SK-N-SH (cell line): ENCODE data around the gene MAPK9. TPM values are rescaled to one million over a fixed set of nuclear protein-coding genes. Genes with fewer than 3 reads are reported as not detected.

ENCODE experiments used
- CTCF ChIA-PET: fragments of 300-600, 350-600 bp; formaldehyde crosslinking; extraction: SDS; loops from one replicate; lab custom pipeline; 2021; lab: Yijun Ruan, JAX
- POLR2A ChIA-PET: fragments of 350-600 bp; sonication (Branson Sonifier 250); formaldehyde crosslinking; extraction: SDS; loops from one replicate; lab custom pipeline; 2020; ENCODE audit warnings: antibody characterized with exemption, inconsistent platforms; lab: Yijun Ruan, JAX
- DNase-seq: peaks from one replicate; pipeline ENCODE4 v3.0.0; 2012
- H2AFZ ChIP-seq: fragments of 200-600 bp; sonication (generic); 2 replicates; pipeline ENCODE4 v1.8.1; 2016; ENCODE audit warnings: antibody characterized with exemption, mild to moderate bottlenecking, low read depth
- H3F3A ChIP-seq: fragments of 200-600 bp; sonication (generic); replicated peaks from 2 replicates; pipeline ENCODE3; 2016; ENCODE audit warnings: antibody characterized with exemption, mild to moderate bottlenecking; ENCODE audit not compliant: insufficient read depth
- H3K27ac ChIP-seq, 2 experiments: fragments of 200-500 bp in 1 of 2; fragments of 200-600 bp in 1 of 2; sonication (Bioruptor generic) in 1 of 2; sonication (generic), shearing (Covaris generic) in 1 of 2; 2 replicates each; pipeline versions ENCODE4 v1.5.1 to v1.6.1; 2014 to 2016; ENCODE audit warnings: low read depth in 2 of 2, inconsistent platforms in 1 of 2, low read length in 1 of 2, mild to moderate bottlenecking in 1 of 2, mixed read lengths in 1 of 2
- H3K27me3 ChIP-seq: fragments of 200-600 bp; sonication (generic), shearing (Covaris generic); 2 replicates; pipeline ENCODE4 v1.6.1; 2016; ENCODE audit warnings: mixed run types; ENCODE audit not compliant: insufficient read depth
- H3K36me3 ChIP-seq, 2 experiments: fragments of 200-500 bp in 1 of 2; fragments of 200-600 bp in 1 of 2; sonication (Bioruptor generic) in 1 of 2; sonication (generic) in 1 of 2; replicated peaks in 1 of 2; 2 replicates each; pipeline versions ENCODE3 to v1.5.1; 2014 to 2016; ENCODE audit warnings: low read length in 1 of 2, mild to moderate bottlenecking in 1 of 2; ENCODE audit not compliant: insufficient read depth in 2 of 2, control insufficient read depth in 1 of 2
- H3K4me1 ChIP-seq, 2 experiments: fragments of 200-500 bp in 1 of 2; fragments of 200-600 bp in 1 of 2; sonication (Bioruptor generic) in 1 of 2; sonication (generic), shearing (Covaris generic) in 1 of 2; 2 replicates each; pipeline versions ENCODE4 v1.5.1 to v1.6.1; 2014 to 2016; ENCODE audit warnings: low read depth in 1 of 2, low read length in 1 of 2, mixed run types in 1 of 2; ENCODE audit not compliant: insufficient read depth in 2 of 2, control insufficient read depth in 1 of 2
- H3K4me2 ChIP-seq: fragments of 200-600 bp; sonication (generic), shearing (Covaris generic); 2 replicates; pipeline ENCODE4 v1.6.1; 2017; ENCODE audit warnings: mixed run types
- H3K4me3 ChIP-seq, 2 experiments: fragments of 200-500 bp in 1 of 2; fragments of 200-600 bp in 1 of 2; sonication (Bioruptor generic) in 1 of 2; sonication (generic), shearing (Covaris generic) in 1 of 2; 2 replicates each; pipeline versions ENCODE4 v1.5.1 to v1.8.1; 2014 to 2016; ENCODE audit warnings: low read depth in 2 of 2, inconsistent platforms in 1 of 2, low read length in 1 of 2, mild to moderate bottlenecking in 1 of 2, mixed read lengths in 1 of 2, moderate library complexity in 1 of 2
- H3K79me2 ChIP-seq: fragments of 200-600 bp; sonication (generic); 2 replicates; pipeline ENCODE4 v1.8.1; 2017; ENCODE audit warnings: mild to moderate bottlenecking; ENCODE audit not compliant: insufficient read depth
- H3K9ac ChIP-seq: fragments of 200-600 bp; sonication (generic); 2 replicates; pipeline ENCODE4 v1.6.1; 2017; ENCODE audit warnings: mixed run types
- H3K9me2 ChIP-seq: fragments of 200-600 bp; sonication (generic); 2 replicates; pipeline ENCODE4 v1.6.1; 2017; ENCODE audit warnings: mixed run types
- H3K9me3 ChIP-seq: fragments of 200-600 bp; sonication (generic); 2 replicates; pipeline ENCODE4 v1.6.1; 2017; ENCODE audit warnings: mixed run types, mild to moderate bottlenecking, moderate library complexity
- H4K20me1 ChIP-seq: fragments of 200-600 bp; sonication (generic); 2 replicates; pipeline ENCODE4 v1.6.1; 2017; ENCODE audit warnings: mild to moderate bottlenecking, mixed run types; ENCODE audit not compliant: insufficient read depth
- CTCF ChIP-seq: fragments of 200-600 bp; sonication (generic); IDR thresholded peaks from 2 replicates; pipeline ENCODE4 v1.6.1; 2017; ENCODE audit warnings: antibody characterized with exemption, mild to moderate bottlenecking, moderate library complexity
- ELF1 ChIP-seq: IDR thresholded peaks from 2 replicates; pipeline ENCODE4 v1.4.0; 2012
- EP300 ChIP-seq, 2 experiments: IDR thresholded peaks; 2 replicates each; pipeline versions ENCODE4 v1.4.0 to v1.6.1; 2012; ENCODE audit warnings: borderline replicate concordance in 1 of 2, low read depth in 1 of 2, low read length in 1 of 2
- MEF2A ChIP-seq: IDR thresholded peaks from 2 replicates; pipeline ENCODE4 v1.4.0; 2012; ENCODE audit warnings: low read depth, borderline replicate concordance
- NFIC ChIP-seq: IDR thresholded peaks from 2 replicates; pipeline ENCODE4 v1.4.0; 2012; ENCODE audit warnings: borderline replicate concordance
- POLR2AphosphoS5 ChIP-seq: IDR thresholded peaks from 2 replicates; pipeline ENCODE4 v1.6.1; 2012; ENCODE audit warnings: low read depth, low read length
- RAD21 ChIP-seq: IDR thresholded peaks from 2 replicates; pipeline ENCODE4 v1.6.1; 2012; ENCODE audit warnings: mild to moderate bottlenecking, low read length
- RFX5 ChIP-seq: IDR thresholded peaks from 2 replicates; pipeline ENCODE4 v1.6.1; 2012; ENCODE audit warnings: mild to moderate bottlenecking, improper control_type of control experiment, low read length
- SMC3 ChIP-seq: IDR thresholded peaks from 2 replicates; pipeline ENCODE4 v1.6.1; 2012; ENCODE audit warnings: low read depth, low read length, improper control_type of control experiment
- TAF1 ChIP-seq: IDR thresholded peaks from 2 replicates; pipeline ENCODE4 v1.6.1; 2012; ENCODE audit warnings: low read depth, mild to moderate bottlenecking, low read length, moderate library complexity, borderline replicate concordance
- TCF12 ChIP-seq: IDR thresholded peaks from 2 replicates; pipeline ENCODE4 v1.4.0; 2012
- TEAD4 ChIP-seq: IDR thresholded peaks from 2 replicates; pipeline ENCODE4 v1.4.0; 2012; ENCODE audit warnings: mild to moderate bottlenecking, borderline replicate concordance; ENCODE audit not compliant: insufficient read depth
- USF1 ChIP-seq: IDR thresholded peaks from 2 replicates; pipeline ENCODE4 v1.4.0; 2012; ENCODE audit warnings: low read depth, borderline replicate concordance
- WGBS: methylation state at CpG from one replicate; pipeline ENCODE4 v1.1.6; 2017; ENCODE audit warnings: low lambda C conversion rate; 5-methylcytosine and 5-hydroxymethylcytosine counted together
- polyA plus RNA-seq, 3 experiments: library from polyadenylated mRNA; depleted of rRNA; stranded (reverse); fragments of >200 nt; gene quantifications; 2 replicates each; pipeline ENCODE4 v1.2.3, GENCODE V29; 2012

Gene MAPK9
- polyA plus RNA-seq, 1 of the 3 experiments (the other 2 are of a cell fraction): 23.9 TPM

GRCh38 chr5:180287404-180287803, 4.5 kb downstream of the MAPK9 start:
- Histone ChIP-seq H3K79me2 (peaks cover 68% of the 10 kb centered on the region), H2AFZ (no peak overlapping the region), H3K36me3 (peaks cover 4 to 13% of the 10 kb centered on the region in 2 experiments), H3K9ac (no peak overlapping the region), H3K4me3 (no peak overlapping the region), H3K27me3 (no peaks in the 10 kb centered on the region), H3F3A (no peaks in the 10 kb centered on the region), H3K9me3 (no peaks in the 10 kb centered on the region), H4K20me1 (peaks cover 12% of the 10 kb centered on the region), H3K27ac (no peak overlapping the region)
- WGBS: 90% methylated on average over 2 of the region's 2 CpGs
- DNase-seq: no peak
- POLR2A ChIA-PET: no interaction called here
- TF ChIP-seq SMC3 (no peak), MEF2A (no peak), CTCF (no peak), TCF12 (no peak), POLR2AphosphoS5 (no peak), RAD21 (no peak), EP300 (IDR thresholded peaks at IDR 0.05; ENCODE audit: borderline replicate concordance in 1 of 2, low read depth in 1 of 2, low read length in 1 of 2) (no peak), TAF1 (no peak), NFIC (no peak), TEAD4 (no peak), RFX5 (no peak)
- TF ChIP-seq, all 33 proteins: peak for 0
- CTCF ChIA-PET: interaction anchor here (0.8 to 1.9 kb wide), 3 partner anchors 28 to 185 kb away, joined by 3 to 7 read pairs (median 4); no protein-coding TSS in a partner anchor
- H3K4me1 ChIP-seq: peaks cover 0 to 35% of the 10 kb centered on the region in 2 experiments; a peak in 2 of 4 replicates
- H3K4me2 ChIP-seq: no peak overlapping the region
- no peaks in the 10 kb centered on the region for H3K9me2 ChIP-seq

DNA sequence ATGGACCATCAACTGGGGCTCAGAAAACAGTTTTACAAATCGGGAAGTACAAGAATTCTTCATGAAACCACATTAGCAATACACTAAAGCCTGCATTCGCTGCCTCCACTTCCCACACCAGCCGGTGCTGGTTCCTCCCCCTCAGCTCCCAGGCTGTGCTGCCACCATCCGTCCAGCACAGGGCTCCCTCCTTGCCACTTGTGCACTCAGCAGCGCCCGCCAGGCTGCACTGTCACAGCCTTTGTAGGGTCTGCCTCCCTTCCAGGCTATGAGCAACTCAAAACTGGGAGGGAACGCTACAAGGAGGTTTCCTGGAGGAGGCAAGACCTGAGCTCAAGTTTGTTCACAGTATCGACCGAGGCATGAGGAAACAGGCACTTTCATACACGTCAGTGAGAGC, 7.7 kb downstream of the MAPK9 start:
- DNase-seq: no peak
- peaks cover 3% of the 10 kb centered on the region; the same call in 1 of the 2 replicates for H4K20me1 ChIP-seq
- H3K27me3 ChIP-seq: no peaks in the 10 kb centered on the region
- H3K9me2 ChIP-seq: no peaks in the 10 kb centered on the region
- no peaks in the 10 kb centered on the region for H3F3A ChIP-seq
- H3K79me2 ChIP-seq: peaks cover 61% of the 10 kb centered on the region
- H2AFZ ChIP-seq: no peak overlapping the region
- TF ChIP-seq ELF1 (no peak), RAD21 (no peak), EP300 (IDR thresholded peaks at IDR 0.05; ENCODE audit: borderline replicate concordance in 1 of 2, low read depth in 1 of 2, low read length in 1 of 2) (no peak), USF1 (no peak), TEAD4 (no peak)
- TF ChIP-seq, all 33 proteins: peak for 0
- no peak overlapping the region for H3K9ac ChIP-seq
- no peak overlapping the region for H3K27ac ChIP-seq
- H3K9me3 ChIP-seq: no peaks in the 10 kb centered on the region
- 93% methylated on average over 10 of the region's 10 CpGs for WGBS
- H3K36me3 ChIP-seq: peaks cover 20 to 21% of the 10 kb centered on the region in 2 experiments
- peaks cover 0 to 15% of the 10 kb centered on the region in 2 experiments; a peak in 2 of 4 replicates for H3K4me1 ChIP-seq
- H3K4me2 ChIP-seq: no peak overlapping the region
- CTCF ChIA-PET: interaction anchor here (1.4 to 1.9 kb wide), 3 partner anchors 8 to 45 kb away, joined by 3 to 4 read pairs (median 4); partner anchors contain the start of gene MAPK9
- POLR2A ChIA-PET: interaction anchor here (1.9 kb wide), 1 partner anchor 9 kb away, joined by 4 read pairs; no protein-coding TSS in a partner anchor
- no peak overlapping the region for H3K4me3 ChIP-seq
